Suprapubic skin (tissue), 4 donors: Measurements from ENCODE around the gene MFAP2. TPM values are rescaled to one million over a fixed set of nuclear protein-coding genes. Genes with fewer than 3 reads are reported as not detected.

Experiments
- DNase-seq, 2 donors: peaks; one replicate each; pipeline ENCODE4 v3.0.0-alpha.2; 2019; ENCODE audit warnings: low spot score in 2 of 2
- H3K27ac ChIP-seq: fragments of 200-600 bp; sonication (generic); one replicate; pipeline ENCODE4 v1.5.1; 2019
- H3K27me3 ChIP-seq: fragments of 200-600 bp; sonication (generic); one replicate; pipeline ENCODE4 v1.5.1; 2019
- H3K36me3 ChIP-seq: fragments of 200-600 bp; sonication (generic); one replicate; pipeline ENCODE4 v1.5.1; 2019
- H3K4me1 ChIP-seq: fragments of 200-600 bp; sonication (generic); one replicate; pipeline ENCODE4 v1.5.1; 2019
- H3K4me3 ChIP-seq: fragments of 200-600 bp; sonication (generic); one replicate; pipeline ENCODE4 v1.5.1; 2019; ENCODE audit warnings: mild to moderate bottlenecking
- H3K9me3 ChIP-seq: fragments of 200-600 bp; sonication (generic); one replicate; pipeline ENCODE4 v1.5.1; 2019
- EP300 ChIP-seq: sonication (generic); formaldehyde crosslinking; IDR thresholded peaks from one replicate; pipeline ENCODE4 v1.6.1; 2017; ENCODE audit warnings: antibody characterized with exemption
- POLR2A ChIP-seq, 2 donors: fragments of 450-650 bp; IDR thresholded peaks; one replicate each; pipeline ENCODE4 v1.6.1; 2017; ENCODE audit warnings: antibody characterized with exemption in 2 of 2, mild to moderate bottlenecking in 2 of 2, moderate library complexity in 2 of 2
- POLR2AphosphoS5 ChIP-seq, 3 donors: sonication (generic); formaldehyde crosslinking; IDR thresholded peaks; one replicate each; pipeline ENCODE4 v1.6.1; 2017; ENCODE audit warnings: antibody characterized with exemption in 3 of 3
- WGBS: methylation state at CpG from one replicate; pipeline ENCODE4 v1.1.5; 2018; 5-methylcytosine and 5-hydroxymethylcytosine counted together
- total RNA-seq, 4 donors: library from RNA; depleted of rRNA; stranded (reverse); fragments of >200 nt; gene quantifications; one replicate each; pipeline ENCODE4 v1.1.0, GENCODE V29; 2016
- TF ChIP-seq, protein P1 (sequence below), 2 donors: fragments of 200-600 bp in 1 of 2; fragments of 450-650 bp in 1 of 2; sonication (generic) in 1 of 2; IDR thresholded peaks; one replicate each; pipeline ENCODE4 v1.5.1; 2016 to 2019; ENCODE audit warnings: antibody characterized with exemption in 2 of 2, mild to moderate bottlenecking in 1 of 2, moderate library complexity in 1 of 2

Gene MFAP2
- total RNA-seq, 4 donors from 2014 or later: 5.6 to 8.3 (median 7.1) TPM

DNA sequence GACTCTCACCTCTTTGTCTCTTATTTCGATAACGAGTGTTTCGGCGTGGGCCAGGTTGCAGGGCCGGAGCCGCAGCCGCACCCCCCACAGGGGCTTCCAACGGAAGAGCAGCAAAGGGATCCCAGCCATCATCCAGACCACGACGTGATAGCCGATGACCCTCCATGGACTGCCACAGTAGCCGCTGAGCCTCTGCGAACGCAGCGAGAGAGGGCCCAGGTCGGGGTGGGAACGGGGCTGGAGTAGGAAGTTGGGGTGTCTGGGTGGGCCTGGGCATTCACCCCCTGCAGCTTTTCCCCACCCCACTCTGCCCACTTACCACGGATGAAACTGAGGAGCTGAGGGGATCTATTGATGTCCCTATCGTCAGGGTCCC is 24.9 kb upstream of the MFAP2 start:
- peaks cover 44% of the 10 kb centered on the region for H3K36me3 ChIP-seq
- peaks cover 17% of the 10 kb centered on the region for H3K4me1 ChIP-seq
- no peak overlapping the region for H3K27ac ChIP-seq
- 97% methylated on average over 11 of the region's 19 CpGs for WGBS
- no peak overlapping the region for H3K4me3 ChIP-seq
- no peak for TF ChIP-seq EP300
- TF ChIP-seq POLR2A (IDR thresholded peaks at IDR 0.05): no peak
- TF ChIP-seq, protein P1, sequence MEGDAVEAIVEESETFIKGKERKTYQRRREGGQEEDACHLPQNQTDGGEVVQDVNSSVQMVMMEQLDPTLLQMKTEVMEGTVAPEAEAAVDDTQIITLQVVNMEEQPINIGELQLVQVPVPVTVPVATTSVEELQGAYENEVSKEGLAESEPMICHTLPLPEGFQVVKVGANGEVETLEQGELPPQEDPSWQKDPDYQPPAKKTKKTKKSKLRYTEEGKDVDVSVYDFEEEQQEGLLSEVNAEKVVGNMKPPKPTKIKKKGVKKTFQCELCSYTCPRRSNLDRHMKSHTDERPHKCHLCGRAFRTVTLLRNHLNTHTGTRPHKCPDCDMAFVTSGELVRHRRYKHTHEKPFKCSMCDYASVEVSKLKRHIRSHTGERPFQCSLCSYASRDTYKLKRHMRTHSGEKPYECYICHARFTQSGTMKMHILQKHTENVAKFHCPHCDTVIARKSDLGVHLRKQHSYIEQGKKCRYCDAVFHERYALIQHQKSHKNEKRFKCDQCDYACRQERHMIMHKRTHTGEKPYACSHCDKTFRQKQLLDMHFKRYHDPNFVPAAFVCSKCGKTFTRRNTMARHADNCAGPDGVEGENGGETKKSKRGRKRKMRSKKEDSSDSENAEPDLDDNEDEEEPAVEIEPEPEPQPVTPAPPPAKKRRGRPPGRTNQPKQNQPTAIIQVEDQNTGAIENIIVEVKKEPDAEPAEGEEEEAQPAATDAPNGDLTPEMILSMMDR (IDR thresholded peaks at IDR 0.05): no peak
- TF ChIP-seq POLR2AphosphoS5 (IDR thresholded peaks at IDR 0.05): no peak
- DNase-seq: no peak
- no peaks in the 10 kb centered on the region for H3K9me3 ChIP-seq
- H3K27me3 ChIP-seq: no peaks in the 10 kb centered on the region

DNA sequence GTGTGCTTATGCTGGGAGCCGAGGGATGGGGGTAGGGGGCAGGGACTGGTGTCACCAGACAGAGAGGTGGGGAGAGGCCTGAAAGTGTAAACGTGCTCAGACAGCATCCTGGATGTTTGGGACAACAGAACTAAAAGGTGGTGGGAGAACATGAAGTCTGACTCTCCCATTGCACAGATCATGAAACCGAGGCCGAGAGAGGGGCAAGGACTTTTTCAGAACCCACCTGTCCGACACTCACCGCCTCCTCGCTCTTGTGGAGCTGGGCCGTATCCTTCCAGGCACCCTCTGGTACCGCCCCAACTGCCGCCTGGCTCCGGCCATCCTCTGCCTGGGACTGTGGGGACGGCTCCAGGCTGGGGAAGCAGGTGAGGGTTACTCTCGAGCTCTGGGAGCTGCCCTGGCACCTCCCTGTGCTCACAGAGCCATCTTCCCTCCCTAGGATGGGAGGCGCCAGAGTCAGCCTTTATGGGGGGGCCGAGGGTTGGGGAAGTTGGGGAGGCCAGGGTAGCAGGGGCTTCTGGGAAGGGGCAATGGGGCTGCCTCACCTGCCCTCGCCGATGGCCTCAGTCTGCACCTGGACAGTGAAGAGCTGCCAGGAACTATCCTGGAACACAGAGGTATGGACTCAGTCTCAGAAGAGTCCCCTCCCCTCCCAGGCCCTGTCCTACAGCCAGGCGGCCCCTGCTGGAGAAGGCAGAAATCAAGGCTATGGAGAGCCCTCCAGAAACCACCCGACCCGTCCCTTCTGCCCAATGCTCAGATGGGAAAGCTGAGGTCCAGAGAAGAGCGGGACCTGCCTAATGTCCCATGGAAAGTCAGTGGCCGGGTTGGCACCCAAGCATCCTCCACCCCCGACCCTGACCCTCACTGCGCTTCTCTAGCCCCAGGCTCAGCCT is 24.3 kb upstream of the MFAP2 start:
- no peak overlapping the region for H3K27ac ChIP-seq
- no peak for TF ChIP-seq POLR2A (IDR thresholded peaks at IDR 0.05)
- no peak for TF ChIP-seq EP300
- TF ChIP-seq, protein P1 (IDR thresholded peaks at IDR 0.05): no peak
- no peak for TF ChIP-seq POLR2AphosphoS5 (IDR thresholded peaks at IDR 0.05)
- DNase-seq: no peak

DNA sequence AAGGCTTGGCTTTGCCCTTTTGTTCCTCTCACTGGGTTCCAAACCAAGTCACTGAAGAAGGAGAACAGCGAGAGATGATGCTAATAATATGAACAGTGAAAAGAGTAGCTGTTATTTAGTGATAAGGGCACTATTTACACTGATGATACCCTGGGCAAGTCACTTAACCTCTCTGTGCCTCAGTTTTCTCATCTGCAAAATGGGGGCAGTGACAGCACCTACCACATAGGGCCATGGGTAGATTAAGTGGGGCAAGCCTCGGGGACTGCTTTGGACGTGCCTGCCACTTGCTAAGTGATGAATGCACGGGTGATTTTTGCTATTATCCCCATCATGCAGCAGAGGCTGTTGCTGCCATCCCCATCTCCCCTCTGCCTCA is 22.1 kb upstream of the MFAP2 start:
- no peak for DNase-seq
- Histone ChIP-seq H3K27ac (no peak overlapping the region), H3K27me3 (no peaks in the 10 kb centered on the region), H3K4me1 (peaks cover 7% of the 10 kb centered on the region), H3K36me3 (peaks cover 67% of the 10 kb centered on the region), H3K9me3 (no peaks in the 10 kb centered on the region), H3K4me3 (no peak overlapping the region)
- no peak for TF ChIP-seq POLR2A (IDR thresholded peaks at IDR 0.05)
- TF ChIP-seq, protein P1 (IDR thresholded peaks at IDR 0.05): no peak
- no peak for TF ChIP-seq EP300
- TF ChIP-seq POLR2AphosphoS5 (IDR thresholded peaks at IDR 0.05): no peak
- WGBS: 88% methylated on average over 1 of the region's 4 CpGs

More for the DNA sequence above, 24.3 kb upstream of the MFAP2 start:
- Histone ChIP-seq H3K4me3 (no peak overlapping the region), H3K36me3 (peaks cover 51% of the 10 kb centered on the region), H3K9me3 (no peaks in the 10 kb centered on the region), H3K4me1 (peaks cover 11% of the 10 kb centered on the region), H3K27me3 (no peaks in the 10 kb centered on the region)
- 85% methylated on average over 23 of the region's 24 CpGs for WGBS

DNA sequence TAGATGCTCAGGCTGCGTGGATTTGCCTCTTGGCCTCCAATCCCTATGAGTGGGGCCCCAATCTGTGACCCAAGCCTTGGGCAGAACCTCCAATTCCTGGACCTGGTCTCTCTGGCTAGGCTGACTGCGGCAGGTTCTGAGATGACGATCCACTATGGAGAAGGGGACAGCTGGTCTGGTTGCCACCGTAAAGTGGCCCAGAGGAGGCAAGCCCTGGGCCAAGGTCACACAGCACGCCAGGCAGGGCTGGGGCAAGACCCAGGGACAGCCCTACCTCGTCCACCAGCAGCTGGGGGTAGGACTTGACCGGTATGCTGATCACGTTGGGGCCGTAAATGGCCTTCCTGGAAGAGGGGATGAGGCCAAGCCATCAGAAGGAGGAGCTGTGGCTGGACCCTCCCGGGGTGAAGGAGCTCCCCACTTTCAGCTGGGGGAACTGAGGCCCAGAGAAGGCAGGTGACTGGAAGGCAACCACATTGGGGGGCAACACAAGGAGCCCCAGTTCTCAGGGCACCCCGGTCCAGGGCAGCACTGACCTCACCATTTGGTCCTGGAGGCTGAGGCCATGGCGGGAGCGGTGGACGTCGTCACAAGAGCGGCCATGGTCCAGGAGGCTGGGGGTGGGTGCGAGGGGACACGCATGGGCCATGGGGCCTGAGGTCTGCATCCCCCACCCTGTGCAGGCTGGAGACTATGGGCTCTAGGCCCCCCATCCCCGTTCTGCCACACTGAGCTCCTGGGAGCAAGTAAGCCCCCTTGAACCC is 21.5 kb upstream of the MFAP2 start:
- peaks cover 73% of the 10 kb centered on the region for H3K36me3 ChIP-seq
- no peak for DNase-seq
- WGBS: 94% methylated on average over 8 of the region's 19 CpGs

More for the DNA sequence above, 21.5 kb upstream of the MFAP2 start:
- H3K9me3 ChIP-seq: no peaks in the 10 kb centered on the region
- no peak overlapping the region for H3K27ac ChIP-seq
- no peak overlapping the region for H3K4me3 ChIP-seq
- H3K27me3 ChIP-seq: no peaks in the 10 kb centered on the region
- TF ChIP-seq, protein P1 (IDR thresholded peaks at IDR 0.05): no peak
- TF ChIP-seq POLR2A (IDR thresholded peaks at IDR 0.05): no peak
- TF ChIP-seq POLR2AphosphoS5 (IDR thresholded peaks at IDR 0.05): no peak
- TF ChIP-seq EP300: no peak
- H3K4me1 ChIP-seq: peaks cover 7% of the 10 kb centered on the region
